ENCODE measurements around the gene TUBG1. TPM values are rescaled to one million over a fixed set of nuclear protein-coding genes. Genes with fewer than 3 reads are reported as not detected.

Gene TUBG1
- 10 to 100 TPM; 15.3 to 45.6 (median 21.6) TPM for total RNA-seq

- 1% methylated on average over 55 to 57 of the region's 66 CpGs for WGBS, 2 donors
- H3K4me3 ChIP-seq, result peak within 1 kb of the TSS; percentile 75 to 96 (median 88)
- peak; percentile 95 to 98 for DNase-seq (ENCODE audit: low spot score in 2 of 2)
Observed at GRCh38 chr17:42609182-42609813, at the start of gene TUBG1, which contains the start of gene RETREG3. TSS of gene TUBG1 (plus strand) at chr17:42609683. CDS start at chr17:42609738, 55 bp downstream. TSS of gene RETREG3 (minus strand) at chr17:42609374. CDS start at chr17:42609324, 50 bp downstream.

GRCh38 chr17:42560246-42560645 is 49.2 kb upstream of the TUBG1 start:
- Histone ChIP-seq H3K27ac (peak overlapping the region in 1 of 4 donors; percentile 4), H3K9me3 (no peaks in the 10 kb centered on the region), H3K4me3 (no peak overlapping the region), H3K27me3 (no peaks in the 10 kb centered on the region), H3K36me3 (peaks cover 0 to 17% (median 5%) of the 10 kb centered on the region in 3 donors), H3K4me1 (peaks cover 0 to 57% (median 23%) of the 10 kb centered on the region in 4 donors)
- 59 to 82% methylated on average over 3 of the region's 3 CpGs for WGBS, 2 donors
- TF ChIP-seq POLR2A (IDR thresholded peaks at IDR 0.05) (no peak), EP300 (IDR thresholded peaks at IDR 0.05) (no peak), CTCF (IDR thresholded peaks at IDR 0.05) (no peak)
- DNase-seq (ENCODE audit: low spot score in 2 of 2), result no peak

More at GRCh38 chr17:42609182-42609813, at the start of gene TUBG1, which contains the start of gene RETREG3:
- peaks cover 0 to 32% (median 0%) of the 10 kb centered on the region in 3 donors for H3K36me3 ChIP-seq
- peaks cover 0 to 51% (median 28%) of the 10 kb centered on the region in 4 donors for H3K4me1 ChIP-seq
- H3K9me3 ChIP-seq, result no peaks in the 10 kb centered on the region
- H3K27ac ChIP-seq, result peak within 1 kb of the TSS; percentile 86 to 98 (median 94)
- H3K27me3 ChIP-seq, result no peaks in the 10 kb centered on the region
- TF ChIP-seq POLR2A (IDR thresholded peaks at IDR 0.05), result peak; percentile 65 to 89
- peak in 3 of 5 experiments; percentile 11 to 68 (median 63) for TF ChIP-seq CTCF (IDR thresholded peaks at IDR 0.05)
- peak; percentile 95 to 99 for TF ChIP-seq EP300 (IDR thresholded peaks at IDR 0.05)

GRCh38 chr17:42561897-42562387 is 47.5 kb upstream of the TUBG1 start, which contains the start of gene COASY:
TSS of gene COASY (plus strand) at chr17:42562148. CDS start at chr17:42562623, 475 bp downstream.
- Histone ChIP-seq H3K27me3 (no peaks in the 10 kb centered on the region), H3K27ac (peak within 1 kb of the TSS; percentile 78 to 95 (median 88)), H3K36me3 (peaks cover 0 to 24% (median 13%) of the 10 kb centered on the region in 3 donors), H3K9me3 (no peaks in the 10 kb centered on the region), H3K4me1 (peaks cover 0 to 58% (median 29%) of the 10 kb centered on the region in 4 donors), H3K4me3 (peak within 1 kb of the TSS; percentile 66 to 79 (median 76))
- peak in 1 of 5 experiments; percentile 39 for TF ChIP-seq CTCF (IDR thresholded peaks at IDR 0.05)
- peak; percentile 80 to 96 for TF ChIP-seq EP300 (IDR thresholded peaks at IDR 0.05)
- TF ChIP-seq POLR2A (IDR thresholded peaks at IDR 0.05), result peak in 1 of 2 donors; percentile 43
- DNase-seq (ENCODE audit: low spot score in 2 of 2), result peak; percentile 93 to 97
- WGBS, 2 donors, result 0 to 1% methylated on average over 12 to 23 of the region's 26 CpGs

- H3K9me3 ChIP-seq, result no peaks in the 10 kb centered on the region
- DNase-seq (ENCODE audit: low spot score in 2 of 2), result no peak
- H3K4me1 ChIP-seq, result peaks cover 0 to 60% (median 30%) of the 10 kb centered on the region in 4 donors
- TF ChIP-seq CTCF (IDR thresholded peaks at IDR 0.05), result no peak
- no peak for TF ChIP-seq EP300 (IDR thresholded peaks at IDR 0.05)
- no peak for TF ChIP-seq POLR2A (IDR thresholded peaks at IDR 0.05)
- WGBS, 2 donors, result 11 to 22% methylated on average over 29 to 43 of the region's 48 CpGs
- H3K27ac ChIP-seq, result peak overlapping the region; percentile 78 to 95 (median 88)
- H3K4me3 ChIP-seq, result peak overlapping the region; percentile 66 to 79 (median 76)
- H3K27me3 ChIP-seq, result no peaks in the 10 kb centered on the region
- H3K36me3 ChIP-seq, result peaks cover 0 to 24% (median 13%) of the 10 kb centered on the region in 3 donors
Observed at GRCh38 chr17:42562388-42563142, 46.9 kb upstream of the TUBG1 start.

Measured in tibial nerve (tissue), 4 donors.